Measurements from ENCODE around the gene TEX14.

The TEX14 gene, protein sequence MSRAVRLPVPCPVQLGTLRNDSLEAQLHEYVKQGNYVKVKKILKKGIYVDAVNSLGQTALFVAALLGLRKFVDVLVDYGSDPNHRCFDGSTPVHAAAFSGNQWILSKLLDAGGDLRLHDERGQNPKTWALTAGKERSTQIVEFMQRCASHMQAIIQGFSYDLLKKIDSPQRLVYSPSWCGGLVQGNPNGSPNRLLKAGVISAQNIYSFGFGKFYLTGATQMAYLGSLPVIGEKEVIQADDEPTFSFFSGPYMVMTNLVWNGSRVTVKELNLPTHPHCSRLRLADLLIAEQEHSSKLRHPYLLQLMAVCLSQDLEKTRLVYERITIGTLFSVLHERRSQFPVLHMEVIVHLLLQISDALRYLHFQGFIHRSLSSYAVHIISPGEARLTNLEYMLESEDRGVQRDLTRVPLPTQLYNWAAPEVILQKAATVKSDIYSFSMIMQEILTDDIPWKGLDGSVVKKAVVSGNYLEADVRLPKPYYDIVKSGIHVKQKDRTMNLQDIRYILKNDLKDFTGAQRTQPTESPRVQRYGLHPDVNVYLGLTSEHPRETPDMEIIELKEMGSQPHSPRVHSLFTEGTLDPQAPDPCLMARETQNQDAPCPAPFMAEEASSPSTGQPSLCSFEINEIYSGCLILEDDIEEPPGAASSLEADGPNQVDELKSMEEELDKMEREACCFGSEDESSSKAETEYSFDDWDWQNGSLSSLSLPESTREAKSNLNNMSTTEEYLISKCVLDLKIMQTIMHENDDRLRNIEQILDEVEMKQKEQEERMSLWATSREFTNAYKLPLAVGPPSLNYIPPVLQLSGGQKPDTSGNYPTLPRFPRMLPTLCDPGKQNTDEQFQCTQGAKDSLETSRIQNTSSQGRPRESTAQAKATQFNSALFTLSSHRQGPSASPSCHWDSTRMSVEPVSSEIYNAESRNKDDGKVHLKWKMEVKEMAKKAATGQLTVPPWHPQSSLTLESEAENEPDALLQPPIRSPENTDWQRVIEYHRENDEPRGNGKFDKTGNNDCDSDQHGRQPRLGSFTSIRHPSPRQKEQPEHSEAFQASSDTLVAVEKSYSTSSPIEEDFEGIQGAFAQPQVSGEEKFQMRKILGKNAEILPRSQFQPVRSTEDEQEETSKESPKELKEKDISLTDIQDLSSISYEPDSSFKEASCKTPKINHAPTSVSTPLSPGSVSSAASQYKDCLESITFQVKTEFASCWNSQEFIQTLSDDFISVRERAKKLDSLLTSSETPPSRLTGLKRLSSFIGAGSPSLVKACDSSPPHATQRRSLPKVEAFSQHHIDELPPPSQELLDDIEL (N-terminal part only)

GRCh38 chr17:58691701-58692238 is at the start of gene TEX14:
TSS of gene TEX14 (minus strand) at chr17:58692045. CDS start at chr17:58652001, 40,044 bp downstream.
- no peak for DNase-seq

GRCh38 chr17:58741121-58741625 is 49.3 kb upstream of the TEX14 start:
- DNase-seq = no peak

GRCh38 chr17:58734811-58735210 is 43.0 kb upstream of the TEX14 start:
- no peak for DNase-seq

GRCh38 chr17:58734040-58734439 is 42.2 kb upstream of the TEX14 start:
- DNase-seq = no peak

DNA sequence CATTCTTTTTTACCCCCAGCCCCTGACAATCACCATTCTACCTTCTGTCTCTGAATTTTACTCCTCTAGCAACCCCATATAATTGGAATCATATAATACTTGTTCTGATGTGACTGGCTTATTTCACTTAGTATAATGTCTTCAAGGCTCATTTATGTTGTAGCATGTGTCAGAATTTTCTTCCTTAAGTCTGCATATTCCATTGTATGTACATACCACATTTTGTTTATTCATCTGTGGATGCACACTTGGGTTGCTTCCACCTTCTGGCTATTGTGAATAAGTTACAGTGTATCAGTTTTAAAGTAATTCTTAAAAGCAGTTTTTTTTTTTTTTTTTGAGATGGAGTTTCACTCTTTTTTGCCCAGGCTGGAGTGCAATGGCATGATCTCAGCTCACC is 39.1 kb upstream of the TEX14 start:
- DNase-seq = no peak

- no peak for DNase-seq
These were observed 37.0 kb upstream of the TEX14 start for GRCh38 chr17:58728798-58729197.

- no peak for DNase-seq
These were observed 30.9 kb upstream of the TEX14 start for GRCh38 chr17:58722696-58723095.

DNA sequence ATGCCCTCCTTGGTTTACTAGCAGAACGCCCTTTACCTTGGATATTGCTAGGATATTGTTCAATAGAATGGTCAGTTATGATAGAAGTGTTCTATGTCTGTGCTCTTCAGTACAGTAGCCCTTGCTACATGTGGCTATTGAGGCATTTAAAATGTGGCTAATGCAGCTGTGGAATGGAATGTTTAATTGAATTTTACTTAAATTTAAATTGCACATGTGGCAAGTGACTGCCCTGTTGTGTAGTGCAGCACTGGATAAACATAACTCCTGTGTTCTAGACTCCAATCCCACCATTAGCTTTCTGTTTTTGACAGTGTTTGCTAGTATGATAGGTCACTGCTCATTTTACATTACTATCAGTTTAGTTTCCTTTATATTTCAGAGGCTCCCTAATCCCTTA is 30.4 kb upstream of the TEX14 start:
- no peak for DNase-seq

DNA sequence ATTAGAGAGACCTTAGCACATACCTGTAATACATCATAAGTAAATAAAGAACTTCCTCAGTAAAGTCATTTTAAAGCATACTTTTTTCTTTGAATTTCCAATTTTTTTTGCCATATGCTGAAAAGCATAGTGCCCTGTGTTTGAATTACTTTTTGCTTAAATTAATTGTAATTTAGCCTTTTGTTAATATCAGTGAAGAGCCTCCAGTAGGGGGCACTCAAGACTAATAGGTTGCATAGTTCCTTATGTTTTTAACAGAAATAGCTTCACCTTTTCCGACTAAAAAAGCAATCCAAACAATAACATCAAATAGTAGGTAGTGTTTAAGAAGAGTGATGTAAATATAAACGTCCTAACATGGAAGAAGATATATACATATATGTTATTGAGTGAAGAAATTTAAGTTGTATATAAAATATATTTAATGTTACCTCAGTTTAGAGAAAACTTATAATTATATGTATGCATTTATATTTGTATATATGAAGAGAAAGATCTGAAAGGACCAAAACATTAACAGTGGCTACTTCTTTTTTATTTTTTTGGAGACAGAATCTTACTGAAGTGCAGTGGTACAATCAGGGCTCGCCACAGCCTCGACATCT is 19.2 kb upstream of the TEX14 start:
- DNase-seq = no peak

DNA sequence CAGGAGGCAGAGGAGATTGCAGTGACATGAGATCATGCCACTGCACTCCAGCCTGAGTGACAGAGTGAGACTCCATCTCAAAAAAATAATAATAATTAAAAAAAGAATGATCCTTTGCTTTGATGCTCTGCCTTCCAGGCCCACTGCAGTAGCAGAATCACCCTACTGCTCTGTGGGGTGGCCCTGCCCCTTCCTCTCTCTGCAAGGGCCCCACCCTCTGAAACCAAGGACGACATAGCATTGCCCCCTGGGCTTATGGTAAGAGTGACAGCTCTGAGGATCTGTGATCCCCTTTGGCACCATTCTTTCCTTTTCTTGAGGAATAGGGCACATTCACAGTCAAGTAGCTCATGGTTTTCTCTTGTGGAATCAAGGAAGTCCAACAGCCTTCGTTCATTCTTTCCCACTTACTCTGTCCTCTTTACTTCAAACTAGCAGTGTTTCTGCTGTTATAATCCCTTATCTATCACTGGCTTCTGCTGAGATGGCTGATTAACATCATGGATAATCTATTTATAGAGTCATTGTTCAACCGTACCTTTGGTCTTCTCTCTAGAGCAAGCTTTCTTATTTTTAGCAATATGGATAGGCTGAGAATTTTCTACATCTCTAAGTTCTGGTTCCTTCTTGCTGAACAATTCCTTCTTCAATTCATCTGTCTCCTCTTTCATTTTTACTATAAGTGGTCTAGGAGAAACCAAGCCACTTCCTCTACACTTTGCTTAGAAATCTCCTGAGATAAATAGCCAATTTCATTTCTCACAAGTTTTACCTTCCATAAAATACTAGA is 14.7 kb upstream of the TEX14 start:
- no peak for DNase-seq

GRCh38 chr17:58703916-58704286 is 12.1 kb upstream of the TEX14 start:
- DNase-seq = no peak

GRCh38 chr17:58703137-58703915 is 11.5 kb upstream of the TEX14 start:
- DNase-seq = no peak

DNA sequence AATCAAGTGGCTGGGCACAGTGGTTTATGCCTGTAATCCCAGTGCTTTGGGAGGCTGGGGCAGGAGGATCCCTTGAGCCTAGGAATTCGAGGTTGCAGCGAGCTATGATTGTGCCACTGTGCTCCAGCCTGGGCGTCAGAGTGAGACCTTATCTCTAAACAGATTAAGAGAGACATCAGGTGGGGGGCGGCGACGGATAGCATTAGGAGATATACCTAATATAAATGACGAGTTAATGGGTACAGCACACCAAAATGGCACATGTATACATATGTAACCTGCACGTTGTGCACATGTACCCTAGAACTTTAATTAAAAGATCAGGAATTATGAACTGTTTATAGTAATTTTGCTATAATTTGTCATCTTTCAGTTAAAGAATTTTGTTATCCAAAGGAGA is 10.9 kb upstream of the TEX14 start:
- DNase-seq = no peak

DNA sequence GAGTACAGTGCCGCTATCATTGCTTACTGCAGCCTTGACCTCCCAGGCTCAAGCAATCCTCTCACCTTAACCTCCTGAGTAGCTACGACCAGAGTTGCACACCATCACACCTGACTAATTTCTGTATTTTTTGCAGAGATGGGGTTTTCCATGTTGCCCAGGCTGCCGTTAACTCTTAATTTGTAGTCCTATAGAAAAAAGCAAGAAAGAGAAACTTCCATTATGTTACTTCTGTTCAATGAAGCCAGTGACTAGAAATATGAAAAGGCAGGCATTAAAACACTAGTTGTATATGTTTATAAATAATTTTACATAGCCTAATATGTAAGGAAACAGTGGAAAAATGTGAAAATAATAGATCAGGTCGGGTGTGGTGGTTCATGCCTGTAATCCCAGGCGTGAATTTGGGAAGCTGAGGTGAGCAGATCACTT is 10.2 kb upstream of the TEX14 start:
- no peak for DNase-seq

DNA sequence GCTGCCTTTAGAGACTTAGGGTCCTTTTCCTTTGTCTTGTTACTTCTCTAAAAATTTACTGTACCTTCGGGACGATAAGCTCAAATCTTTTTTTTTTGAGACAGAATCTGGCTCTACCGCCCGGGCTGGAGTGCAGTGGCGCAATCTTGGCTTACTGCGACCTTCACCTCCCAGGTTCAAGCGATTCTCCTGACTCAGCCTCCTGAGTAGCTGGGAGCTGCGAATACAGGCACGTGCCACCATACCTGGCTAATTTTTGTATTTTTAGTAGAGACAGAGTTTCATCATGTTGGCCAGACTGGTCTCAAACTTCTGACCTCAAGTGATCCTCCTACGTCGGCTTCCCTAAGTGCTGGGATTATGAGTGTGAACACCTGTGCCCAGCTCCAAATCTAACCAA is 7.9 kb upstream of the TEX14 start:
- DNase-seq = no peak

DNA sequence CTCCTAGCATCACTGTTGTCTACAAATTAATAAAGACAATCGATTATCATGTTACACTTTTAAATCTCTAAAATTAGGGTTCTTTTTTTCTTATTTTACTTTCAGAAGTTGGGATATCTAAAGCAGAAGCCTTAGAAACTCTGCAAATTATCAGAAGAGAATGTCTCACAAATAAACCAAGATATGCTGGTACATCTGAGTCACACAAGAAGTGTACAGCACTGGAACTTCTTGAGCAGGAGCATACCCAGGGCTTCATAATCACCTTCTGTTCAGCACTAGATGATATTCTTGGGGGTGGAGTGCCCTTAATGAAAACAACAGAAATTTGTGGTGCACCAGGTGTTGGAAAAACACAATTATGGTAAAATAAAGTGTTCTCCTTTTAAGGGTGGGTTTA is 3.0 kb upstream of the TEX14 start:
- DNase-seq = no peak

DNA sequence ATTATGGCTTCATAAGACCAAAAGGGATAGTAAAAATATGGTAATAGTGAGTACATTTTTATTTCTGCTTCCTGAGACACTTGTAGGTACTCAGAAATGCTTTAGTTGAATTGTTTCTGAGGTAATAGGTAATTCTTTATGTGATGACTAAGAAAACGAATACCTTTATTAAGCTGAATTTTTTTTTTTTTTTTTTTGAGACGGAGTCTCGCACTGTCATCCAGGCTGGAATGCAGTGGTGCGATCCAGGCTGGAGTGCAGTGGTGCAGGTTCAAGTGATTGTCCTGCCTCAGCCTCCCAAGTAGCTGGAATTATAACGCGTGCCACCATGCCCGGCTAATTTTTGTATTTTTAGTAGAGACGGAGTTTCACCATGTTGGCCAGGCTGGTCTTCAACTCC is 2.5 kb upstream of the TEX14 start:
- no peak for DNase-seq

- no peak for DNase-seq
These were observed 1.9 kb upstream of the TEX14 start for GRCh38 chr17:58693751-58694150.

DNA sequence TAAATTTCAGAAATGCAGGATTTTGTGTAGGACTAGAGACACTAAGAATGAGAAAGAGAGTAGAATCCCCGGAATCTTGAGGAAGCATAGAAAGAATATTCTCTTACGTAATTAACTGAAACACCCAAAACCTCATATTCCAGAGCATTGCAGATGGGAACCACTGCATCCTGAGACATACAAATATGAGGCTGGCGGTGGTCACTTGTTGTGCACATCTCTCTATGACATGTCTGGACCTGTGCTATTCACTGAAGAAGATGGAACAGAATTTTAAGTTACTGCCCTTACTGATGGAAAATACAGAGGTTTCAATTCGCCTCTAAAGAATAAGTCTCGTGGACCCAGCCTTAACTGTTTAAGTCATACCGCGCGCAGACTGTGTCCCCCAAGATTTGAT is 1.4 kb upstream of the TEX14 start:
- DNase-seq = no peak

GRCh38 chr17:58692239-58693055 is 602 bp upstream of the TEX14 start, which contains the start of gene RAD51C:
TSS of gene RAD51C (plus strand) at chr17:58692602. CDS start at chr17:58692644, 42 bp downstream.
- peak; percentile 65 for DNase-seq
